ENCODE measurements around the gene THOC5.
"Not testable (repeated sequence)": the region's sequence is repeated elsewhere in the genome, so short reads cannot be mapped to it uniquely, and the experiment has no call there.

Gene THOC5

DNA sequence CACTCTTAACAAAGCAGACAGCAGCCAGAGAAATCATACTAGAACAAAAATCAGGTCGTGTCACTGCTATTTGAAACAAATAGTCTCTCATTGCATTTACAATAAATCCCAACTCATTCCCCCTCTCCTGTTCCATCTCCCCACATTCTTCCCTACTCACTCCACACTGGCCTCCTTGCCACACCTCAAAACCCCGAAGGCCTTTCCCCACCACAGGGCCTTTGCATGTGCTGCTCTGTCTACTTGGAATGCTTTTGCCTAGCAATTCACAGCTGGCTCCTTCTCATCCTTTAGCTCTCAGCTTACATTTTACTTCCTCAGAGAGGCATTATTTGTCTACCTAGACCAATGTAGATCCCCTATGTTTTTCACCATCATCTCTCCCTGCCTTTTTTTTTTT is 6.3 kb upstream of the THOC5 start:
- DNase-seq: no peak

DNA sequence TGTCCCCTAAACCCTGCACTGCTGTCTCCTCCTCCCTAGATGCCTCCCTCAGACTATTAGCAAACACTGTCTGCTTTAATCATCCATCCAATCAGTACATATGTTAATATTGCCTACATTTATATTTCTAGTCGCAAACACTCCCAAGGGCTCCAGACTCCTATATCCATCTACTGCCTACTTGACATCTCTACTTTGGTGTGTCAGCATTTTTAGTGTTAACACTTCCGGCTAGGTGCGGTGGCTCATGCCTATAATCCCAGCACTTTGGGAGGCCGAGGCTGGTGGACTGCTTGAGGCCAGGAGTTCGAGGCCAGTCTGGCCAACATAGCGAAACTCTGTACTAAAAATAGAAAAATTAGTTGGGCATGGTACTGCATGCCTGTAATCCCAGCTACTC is 5.5 kb upstream of the THOC5 start:
- no peak for DNase-seq

DNA sequence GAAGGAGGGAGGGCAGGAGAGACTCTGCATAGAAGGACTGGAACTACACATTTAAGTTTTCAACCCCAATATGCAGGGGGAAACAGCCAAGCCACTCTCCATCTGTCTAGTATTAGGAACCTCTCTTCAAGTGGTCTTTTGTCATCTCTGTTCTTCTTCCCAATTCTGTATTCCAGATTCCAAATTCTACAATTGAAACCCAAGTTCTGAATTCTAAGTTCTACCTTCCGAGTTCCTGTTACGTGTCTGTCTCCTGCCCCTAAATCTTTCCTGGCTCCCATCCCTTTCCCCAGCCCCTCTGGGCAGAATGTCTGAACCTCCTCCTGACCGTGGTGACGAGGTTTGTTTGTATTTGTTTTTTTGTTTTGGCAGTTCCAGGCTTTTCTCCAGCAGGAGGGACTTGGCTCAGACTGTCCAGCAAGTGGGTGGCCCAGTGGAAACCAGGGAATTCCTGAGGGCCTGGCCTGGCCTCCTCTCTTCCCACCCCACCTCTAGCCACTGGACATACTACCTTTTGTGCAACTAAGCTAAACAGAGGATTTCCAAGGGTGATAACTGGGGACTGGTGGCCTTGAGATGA is 1.6 kb upstream of the THOC5 start:
- DNase-seq: no peak

DNA sequence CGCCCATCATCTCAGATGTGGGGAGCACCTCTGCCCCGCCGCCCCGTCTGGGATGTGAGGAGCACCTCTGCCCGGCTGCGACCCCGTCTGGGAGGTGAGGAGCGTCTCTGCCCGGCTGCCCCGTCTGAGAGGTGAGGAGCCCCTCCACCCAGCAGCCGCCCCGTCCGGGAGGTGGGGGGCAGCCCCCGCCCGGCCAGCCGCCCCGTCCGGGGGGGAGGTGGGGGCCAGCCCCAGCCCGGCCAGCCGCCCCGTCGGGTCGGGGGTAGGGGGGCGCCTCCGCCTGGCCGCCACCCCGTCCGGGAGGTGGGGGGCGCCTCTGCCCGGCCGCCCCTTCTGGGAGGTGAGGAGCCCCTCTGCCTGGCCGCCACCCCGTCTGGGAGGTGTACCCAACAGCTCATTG is 1.2 kb downstream of the THOC5 start:
- DNase-seq: not testable (repeated sequence)

DNA sequence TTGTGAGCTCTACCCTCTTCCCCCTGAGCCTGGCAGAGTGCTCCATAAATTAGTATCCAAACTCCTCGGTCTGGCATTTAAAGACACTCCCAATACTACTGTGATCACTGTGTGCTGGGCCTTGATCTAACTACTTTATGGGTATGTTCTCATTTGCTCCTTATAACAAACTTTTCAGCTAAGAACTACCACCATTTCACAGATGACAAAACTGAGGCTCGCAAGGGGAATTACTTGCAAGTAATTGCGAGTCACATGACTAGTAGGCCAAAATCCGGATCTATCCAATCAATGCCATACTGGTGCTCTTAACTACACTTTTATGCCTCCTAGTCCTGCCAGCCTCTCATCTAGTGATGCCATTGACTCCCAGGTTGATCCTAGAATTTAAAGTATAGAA is 3.6 kb downstream of the THOC5 start:
- no peak for DNase-seq

DNA sequence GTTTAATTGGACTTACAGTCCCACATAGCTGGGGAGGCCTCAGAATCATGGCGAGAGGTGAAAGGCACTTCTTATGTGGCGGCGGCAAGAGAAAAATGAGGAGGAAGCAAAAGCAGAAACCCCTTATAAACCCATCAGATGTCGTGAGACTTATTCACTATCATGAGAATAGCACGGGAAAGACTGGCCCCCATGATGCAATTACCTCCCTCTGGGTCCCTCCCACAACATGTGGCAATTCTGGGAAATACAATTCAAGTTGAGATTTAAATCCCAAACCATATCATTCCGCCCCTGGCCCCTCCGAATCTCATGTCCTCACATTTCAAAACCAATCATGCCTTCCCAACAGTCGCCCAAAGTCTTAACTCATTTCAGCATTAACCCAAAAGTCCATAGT is 8.5 kb downstream of the THOC5 start:
- DNase-seq: not testable (repeated sequence)

DNA sequence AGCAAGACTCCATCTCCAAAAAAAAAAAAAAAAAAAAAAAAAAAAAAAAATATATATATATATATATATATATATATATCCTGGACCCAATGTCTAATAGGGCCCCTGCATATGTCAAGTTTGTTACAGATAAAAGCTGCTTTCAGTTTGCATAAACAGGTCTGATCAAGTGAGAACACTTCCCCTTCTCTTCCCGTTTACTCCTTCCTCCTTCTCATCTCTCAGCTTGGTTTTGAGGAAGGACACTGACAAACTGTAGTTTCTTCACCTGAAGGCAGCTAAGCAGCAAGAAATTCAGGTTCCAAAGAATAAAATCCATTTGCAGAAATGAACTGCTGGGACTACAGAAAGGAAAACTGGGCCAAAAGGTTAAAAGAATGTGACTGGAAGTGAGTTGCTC is 11.7 kb downstream of the THOC5 start:
- no peak for DNase-seq

DNA sequence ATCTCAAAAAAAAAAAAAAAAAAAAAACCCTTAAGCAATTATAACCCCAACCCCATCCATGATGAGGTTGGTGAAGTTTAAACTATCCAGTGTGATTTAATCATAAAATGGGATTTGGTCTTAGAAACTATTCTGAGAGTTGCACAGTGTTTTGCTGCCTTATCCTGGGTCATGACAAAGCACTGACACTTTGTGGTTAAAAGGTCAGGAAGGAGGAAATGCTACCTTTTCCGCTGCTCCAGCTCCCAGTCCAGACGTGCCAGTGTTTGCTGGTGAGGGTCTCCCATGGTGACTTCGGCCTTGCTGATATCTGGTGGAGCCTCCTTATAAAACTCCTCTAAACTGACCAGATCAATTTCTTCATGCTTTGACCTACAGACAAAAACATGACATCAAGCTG is 14.5 kb downstream of the THOC5 start:
- no peak for DNase-seq

DNA sequence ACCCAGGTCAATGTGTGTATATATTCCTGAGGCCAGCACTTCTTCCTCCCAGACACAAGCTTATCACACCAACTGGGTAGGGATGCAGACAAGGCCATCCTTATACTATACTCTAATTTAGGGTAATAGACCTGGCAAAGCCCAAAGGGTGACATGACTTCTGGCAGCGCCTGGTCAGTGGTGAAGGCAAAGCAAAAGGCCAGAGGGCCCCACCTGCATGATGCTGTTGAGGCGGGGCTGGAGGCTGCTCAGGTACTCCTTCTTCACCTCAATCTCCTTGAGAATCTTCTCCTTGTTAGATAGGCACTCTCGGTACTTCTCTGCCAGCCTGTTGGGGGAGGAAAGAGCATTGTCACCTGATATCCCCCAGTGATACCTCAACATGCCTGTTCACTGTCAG is 17.1 kb downstream of the THOC5 start:
- DNase-seq: no peak

DNA sequence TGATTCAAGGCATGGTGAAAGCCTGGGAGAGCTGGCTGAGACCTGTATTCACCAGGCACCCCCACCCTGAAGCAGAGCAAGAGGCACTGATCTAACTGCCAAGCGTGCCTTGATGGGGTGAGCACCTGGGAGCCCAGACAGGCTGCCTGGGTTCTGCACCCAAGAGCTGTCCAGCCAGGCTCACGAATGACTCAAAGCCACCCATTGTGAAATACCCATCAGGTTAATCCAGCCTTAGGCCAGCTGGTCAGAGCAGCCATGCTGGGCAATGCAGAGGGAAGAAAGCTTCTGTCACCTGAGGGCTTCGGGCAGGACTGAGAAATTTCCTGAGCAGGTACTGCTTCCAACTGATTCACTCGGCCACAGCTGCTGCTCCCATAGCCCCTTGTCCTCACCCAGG is 22.1 kb downstream of the THOC5 start:
- no peak for DNase-seq

DNA sequence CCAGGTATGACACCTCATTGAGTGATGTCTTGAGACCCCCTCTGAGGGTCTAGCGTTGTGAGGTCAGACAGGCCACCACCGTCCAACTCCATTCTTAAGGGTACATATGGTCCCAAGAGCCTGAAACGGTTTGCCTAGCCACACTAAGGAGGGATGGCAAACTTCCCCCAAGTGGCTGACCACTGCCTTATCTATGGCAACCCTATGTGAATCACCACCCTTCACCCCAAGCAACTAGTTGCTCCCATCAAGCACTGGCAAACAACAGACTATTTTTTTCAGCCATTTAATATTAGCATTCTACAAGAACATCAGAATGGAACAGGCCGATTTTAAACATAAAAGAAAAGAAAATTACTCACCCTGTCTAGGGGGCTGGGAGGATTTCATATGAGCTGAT is 22.8 kb downstream of the THOC5 start:
- no peak for DNase-seq

DNA sequence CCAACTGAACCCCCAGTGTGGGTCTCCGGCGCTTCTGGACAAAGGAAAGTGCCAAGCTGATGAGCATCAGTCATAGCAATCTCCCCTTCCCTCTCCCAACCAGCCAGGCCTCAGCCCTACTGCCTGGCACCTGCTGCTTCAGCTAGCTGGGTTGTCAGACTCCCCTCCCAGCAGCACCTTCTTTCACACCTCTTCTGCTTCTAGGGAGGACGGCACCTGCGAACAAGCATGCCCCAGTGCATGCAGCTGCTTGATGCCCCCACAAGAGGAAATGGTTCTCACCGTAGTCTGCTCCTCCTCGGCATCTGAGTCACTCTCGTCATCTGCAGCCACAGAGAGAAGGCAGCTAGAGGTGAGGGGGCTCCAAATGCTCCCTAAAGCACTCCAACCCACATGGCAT is 25.4 kb downstream of the THOC5 start:
- no peak for DNase-seq

DNA sequence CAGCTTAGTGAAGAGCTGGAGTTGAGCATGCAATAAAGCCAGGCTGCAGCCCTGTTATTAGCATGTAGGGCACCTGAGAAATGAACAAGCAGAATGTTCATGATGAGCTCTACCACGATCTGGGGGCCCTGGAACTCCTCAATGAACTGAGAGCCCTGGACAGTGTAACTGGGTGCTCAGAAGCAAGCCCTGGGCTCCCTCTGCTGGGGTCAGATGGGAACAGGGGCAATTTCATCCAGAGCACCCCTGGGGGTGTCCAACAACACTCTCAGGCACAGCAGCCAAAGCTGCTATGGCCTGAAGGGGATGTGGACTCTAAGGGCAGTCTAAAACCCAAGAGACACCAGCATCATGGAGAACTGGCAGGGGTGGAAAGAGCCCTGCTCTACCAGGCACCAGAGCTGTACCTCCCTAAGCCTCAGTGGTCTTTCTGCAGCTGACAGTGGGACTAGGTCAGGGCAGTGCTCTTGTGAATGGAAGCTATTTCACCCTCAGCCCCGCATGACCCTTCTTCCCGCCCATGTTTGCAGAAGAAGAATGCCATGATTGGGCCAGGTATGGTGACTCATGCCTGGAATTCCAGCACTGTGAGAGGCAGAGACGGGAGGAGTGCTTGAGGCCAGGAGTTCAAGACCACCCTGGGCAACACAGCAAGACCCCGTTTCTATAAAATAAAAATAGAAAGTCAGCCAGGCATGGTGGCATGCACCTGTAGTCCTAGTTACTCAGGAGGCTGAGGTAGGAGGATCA is 28.9 kb downstream of the THOC5 start:
- no peak for DNase-seq

DNA sequence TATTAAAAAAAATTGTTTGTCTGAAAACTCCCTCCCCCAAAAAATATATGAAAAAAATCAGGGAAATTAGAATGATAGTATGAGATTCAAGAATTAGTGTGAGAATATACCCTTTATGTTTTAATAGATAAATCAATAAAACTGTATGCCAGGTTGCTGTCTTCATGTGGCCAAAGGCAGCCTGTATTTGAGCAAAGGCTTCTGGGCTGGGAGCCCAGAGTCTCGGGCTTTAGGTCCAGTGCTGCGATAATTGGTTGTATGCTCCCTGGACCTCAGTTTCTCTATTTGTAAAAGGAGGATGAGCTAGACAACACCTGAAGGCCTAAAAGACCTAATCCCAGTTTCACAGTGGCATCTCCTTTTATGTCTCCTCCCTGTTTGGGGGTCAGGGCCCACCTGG is 29.8 kb downstream of the THOC5 start:
- DNase-seq: no peak

DNA sequence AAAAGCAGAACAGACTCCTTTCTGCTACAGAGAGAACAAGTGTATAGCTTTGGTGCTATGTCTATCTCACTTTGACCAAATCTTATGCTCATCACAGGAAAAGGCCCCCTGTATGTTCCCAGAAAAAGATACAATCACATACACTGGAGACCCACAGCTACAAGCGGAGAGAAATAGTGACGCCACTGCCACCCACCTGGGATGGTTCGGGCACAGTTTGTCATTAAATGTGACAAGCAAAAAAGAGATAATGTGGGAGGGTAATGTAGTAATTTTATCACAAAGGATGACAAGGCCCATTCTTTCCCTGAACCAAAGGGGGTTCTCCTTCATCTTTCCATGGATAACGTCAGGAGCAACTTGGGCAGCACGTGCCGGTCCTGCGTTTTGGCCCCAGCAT is 32.0 kb downstream of the THOC5 start:
- DNase-seq: no peak

DNA sequence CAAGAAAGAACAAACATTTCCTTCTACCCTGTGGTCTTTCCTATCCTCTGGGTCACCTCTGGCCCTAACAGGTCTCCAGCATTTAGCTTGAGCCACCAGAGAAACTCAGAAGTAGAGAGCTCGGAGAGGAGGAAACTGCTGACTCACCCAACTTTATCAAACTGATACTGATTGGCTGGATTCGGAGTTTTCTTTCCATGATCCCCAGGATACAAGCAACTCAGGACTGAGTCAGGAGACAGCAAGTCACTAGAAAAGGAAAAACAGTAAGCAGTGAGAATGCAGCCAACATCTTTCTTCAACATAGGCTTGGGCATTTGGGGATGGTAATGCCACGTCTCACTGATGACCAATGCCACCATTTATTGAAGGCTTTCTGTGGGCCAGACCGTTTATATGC is 32.7 kb downstream of the THOC5 start:
- no peak for DNase-seq

DNA sequence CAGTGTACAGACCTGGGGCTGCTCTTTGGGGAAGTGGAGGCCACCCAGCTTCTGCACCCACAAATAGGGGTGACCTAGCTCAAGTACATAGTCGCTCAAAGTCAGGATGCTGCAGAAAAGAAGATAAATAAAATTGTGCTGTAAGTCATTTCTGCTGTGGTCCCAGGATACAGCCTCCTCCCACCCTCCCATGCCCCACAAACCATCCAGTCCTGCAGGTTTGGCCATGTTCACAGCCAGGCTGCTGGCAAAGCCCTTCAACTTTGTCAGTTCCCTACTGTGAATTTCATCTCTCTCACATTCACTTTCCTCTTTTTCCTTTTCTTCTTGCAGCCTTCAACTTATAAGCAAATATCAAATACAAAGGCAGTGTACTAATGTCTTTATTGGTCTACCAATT is 33.6 kb downstream of the THOC5 start:
- no peak for DNase-seq

DNA sequence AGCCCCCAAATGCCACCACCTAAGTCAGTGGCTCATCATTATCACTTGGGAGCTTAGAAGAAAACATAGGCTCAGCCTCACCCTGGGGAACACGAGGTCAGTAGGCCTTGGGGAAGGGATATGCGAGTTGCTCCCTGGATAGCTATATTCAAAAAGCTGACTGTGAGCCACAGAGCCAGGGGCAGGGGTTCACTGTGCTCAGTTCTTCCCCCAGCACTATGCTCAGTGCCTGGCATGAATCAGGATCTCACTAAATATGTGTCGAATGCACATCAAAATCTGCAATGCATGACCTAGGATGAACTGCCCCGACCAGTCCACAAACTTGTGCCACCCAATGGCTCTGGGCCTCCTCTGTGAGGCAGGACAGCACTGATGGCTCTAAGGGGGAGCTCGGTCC is 35.1 kb downstream of the THOC5 start:
- no peak for DNase-seq

DNA sequence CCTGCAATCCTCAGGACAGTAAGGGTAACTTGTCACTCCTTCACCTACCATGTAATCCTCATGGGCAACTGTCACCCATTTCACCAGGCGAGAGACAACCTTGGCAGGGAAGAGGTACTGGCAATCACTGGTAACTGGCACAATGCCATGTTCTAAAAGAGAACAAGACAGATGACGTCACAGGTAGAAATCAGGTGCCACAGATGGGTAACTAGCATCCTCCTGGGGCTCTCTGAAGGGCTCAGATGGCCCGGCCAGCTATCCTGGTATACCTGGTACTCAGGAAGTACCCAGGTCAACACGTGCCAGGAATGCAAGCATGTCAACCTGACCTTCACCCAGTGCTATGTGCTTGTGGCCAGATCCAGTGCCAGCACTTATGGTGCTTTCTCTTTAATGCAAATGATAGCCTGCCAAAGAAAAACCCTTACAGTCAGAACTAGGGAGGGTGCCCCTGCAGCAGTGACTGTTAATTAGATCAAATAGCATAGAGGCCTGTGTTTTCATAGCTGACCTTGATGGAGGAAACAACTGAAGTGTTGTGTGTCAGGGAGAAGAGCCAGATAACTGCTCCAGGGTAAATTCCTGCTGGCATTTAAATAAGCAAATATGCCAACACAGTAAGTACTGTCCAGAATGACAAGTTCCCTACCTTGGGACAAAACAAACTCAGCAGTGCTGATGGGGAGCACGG is 36.2 kb downstream of the THOC5 start:
- no peak for DNase-seq

DNA sequence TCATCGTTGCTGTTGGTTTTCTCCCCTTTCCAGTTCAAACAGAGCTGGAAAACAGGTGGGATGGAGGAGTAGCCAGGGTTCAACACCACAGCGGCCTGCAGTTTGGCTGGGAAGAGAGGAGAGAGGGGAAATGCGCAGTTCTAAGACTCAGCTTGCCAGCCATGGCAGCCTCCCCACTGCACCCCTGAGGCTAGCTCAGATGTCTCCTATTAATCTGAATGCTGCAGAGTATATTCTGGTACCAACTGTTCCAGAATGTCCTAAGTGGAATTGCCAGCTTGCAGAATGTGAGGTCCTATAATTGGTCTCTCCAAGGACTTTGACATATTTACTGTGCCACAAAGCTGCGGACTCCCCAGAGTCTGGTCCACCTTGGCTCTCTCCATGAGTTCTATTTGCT is 41.5 kb downstream of the THOC5 start:
- no peak for DNase-seq

DNA sequence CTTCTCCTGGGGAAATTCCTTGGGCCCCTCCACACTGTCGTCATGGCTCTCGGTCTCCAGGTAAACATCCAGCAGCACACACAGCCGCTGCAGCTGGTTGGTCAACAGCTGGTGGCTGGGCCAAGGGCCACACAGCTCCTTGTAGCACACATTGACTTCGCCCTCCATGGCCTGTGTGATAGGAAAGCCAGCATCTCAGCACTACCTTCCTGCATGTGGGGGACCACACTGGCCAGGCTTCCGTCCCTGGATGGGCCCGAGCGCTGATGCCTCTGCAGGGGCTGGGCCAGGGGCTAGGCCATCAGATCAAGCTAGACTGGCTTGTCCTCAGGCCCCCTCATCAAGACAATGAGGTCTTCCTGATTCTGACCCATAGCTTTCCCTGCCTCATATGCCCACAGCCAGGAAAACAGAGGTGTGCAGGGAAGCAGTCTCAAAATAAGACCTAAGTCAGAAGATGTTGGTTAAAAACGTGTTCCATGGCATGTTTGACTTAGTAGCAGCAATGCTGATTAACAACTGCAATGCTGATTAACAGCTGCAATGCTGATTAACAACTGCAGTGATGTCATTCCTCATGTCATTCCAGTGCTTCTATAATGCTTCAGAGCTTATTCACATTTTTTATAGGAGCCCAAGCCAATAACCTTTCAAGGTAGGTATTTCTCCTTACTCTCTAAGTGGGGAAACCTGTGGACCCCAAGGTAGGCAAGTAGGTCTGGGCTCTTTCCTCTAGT is 42.3 kb downstream of the THOC5 start:
- no peak for DNase-seq

DNA sequence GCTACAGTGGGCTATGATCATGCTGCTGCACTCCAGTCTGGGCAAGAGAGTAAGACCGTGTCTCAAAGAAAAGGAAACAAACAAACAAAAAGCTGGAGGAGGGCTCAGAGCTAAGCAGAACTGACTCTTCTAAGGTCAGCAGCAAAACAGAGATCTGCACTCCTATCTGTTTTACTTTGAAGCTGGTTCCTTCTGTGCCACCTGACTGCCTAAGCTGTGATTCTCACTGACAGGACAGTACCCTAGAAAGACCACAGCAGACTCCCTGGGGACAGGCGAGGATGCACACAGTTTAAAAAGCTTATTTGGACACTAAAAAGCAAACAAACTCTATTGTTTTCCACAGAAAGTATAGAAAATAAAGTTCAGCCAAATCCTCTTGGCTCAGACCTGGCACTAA is 43.0 kb downstream of the THOC5 start:
- no peak for DNase-seq

DNA sequence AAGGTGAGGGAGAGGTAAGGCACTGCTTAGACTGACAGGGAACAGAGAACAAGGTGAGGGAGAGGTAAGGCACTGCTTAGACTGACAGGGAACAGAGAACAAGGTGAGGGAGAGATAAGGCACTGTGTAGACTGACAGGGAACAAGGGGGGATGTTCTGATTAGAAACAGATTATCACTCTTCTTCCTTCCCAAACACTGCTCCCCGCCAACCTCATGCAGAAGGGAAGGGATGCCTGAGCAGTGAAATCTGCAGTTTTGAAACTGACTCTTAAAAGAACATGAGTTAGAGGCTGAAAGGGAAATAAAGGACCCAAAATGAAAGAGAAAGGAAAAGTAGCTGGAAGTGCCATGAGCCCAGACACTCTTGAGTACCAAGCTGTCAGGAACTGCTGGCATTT is 43.7 kb downstream of the THOC5 start:
- no peak for DNase-seq

DNA sequence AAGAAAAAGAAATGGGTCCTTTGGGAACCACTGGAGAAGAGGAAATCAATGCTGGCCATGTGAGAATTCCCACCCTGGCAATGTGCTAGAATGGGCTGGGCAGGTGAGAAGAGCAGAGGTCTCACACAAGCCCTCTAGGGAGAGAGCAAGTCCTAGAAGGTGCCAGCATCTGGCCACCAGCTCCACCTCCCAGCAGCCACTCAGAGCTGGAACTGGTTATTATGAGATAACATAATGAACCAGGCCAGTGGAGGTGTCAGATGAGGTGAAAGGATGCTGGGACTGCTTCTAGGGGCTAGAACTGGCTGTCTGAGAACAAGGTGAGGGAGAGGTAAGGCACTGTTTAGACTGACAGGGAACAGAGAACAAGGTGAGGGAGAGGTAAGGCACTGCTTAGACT is 44.3 kb downstream of the THOC5 start:
- no peak for DNase-seq

All from DMS79 treated with DMSO at 0.1 percent for 48 hours (cell line).